ENCODE measurements around the gene ASTN2.
"Not testable (repeated sequence)": the region's sequence is repeated elsewhere in the genome, so short reads cannot be mapped to it uniquely, and the experiment has no call there.

Gene ASTN2

GRCh38 chr9:117081641-117082317 lies 333.1 kb downstream of the ASTN2 start:
- no peak overlapping the region for H3K27ac ChIP-seq (ENCODE audit: low read length)
- H3K4me1 ChIP-seq (ENCODE audit: control insufficient read depth in 1 of 2, insufficient read depth in 2 of 2, low read length in 2 of 2): no peaks in the 10 kb centered on the region
- H3K4me3 ChIP-seq (ENCODE audit: low read depth in 1 of 2, low read length in 2 of 2): no peak overlapping the region
- H3K36me3 ChIP-seq (ENCODE audit: control insufficient read depth in 1 of 2, insufficient read depth in 2 of 2, low read length in 2 of 2): no peaks in the 10 kb centered on the region
- H3K9me3 ChIP-seq (ENCODE audit: control insufficient read depth in 1 of 2, low read length in 2 of 2): no peaks in the 10 kb centered on the region
- no peaks in the 10 kb centered on the region for H3K27me3 ChIP-seq (ENCODE audit: low read depth, low read length)

- H3K4me1 ChIP-seq (ENCODE audit: control insufficient read depth in 1 of 2, insufficient read depth in 2 of 2, low read length in 2 of 2): no peaks in the 10 kb centered on the region
- no peaks in the 10 kb centered on the region for H3K9me3 ChIP-seq (ENCODE audit: control insufficient read depth in 1 of 2, low read length in 2 of 2)
- H3K27ac ChIP-seq (ENCODE audit: low read length): no peak overlapping the region
- no peak overlapping the region for H3K4me3 ChIP-seq (ENCODE audit: low read depth in 1 of 2, low read length in 2 of 2)
- no peaks in the 10 kb centered on the region for H3K36me3 ChIP-seq (ENCODE audit: control insufficient read depth in 1 of 2, insufficient read depth in 2 of 2, low read length in 2 of 2)
- no peaks in the 10 kb centered on the region for H3K27me3 ChIP-seq (ENCODE audit: low read depth, low read length)
Measured at GRCh38 chr9:117080765-117081390, 334.0 kb downstream of the ASTN2 start.

- H3K27ac ChIP-seq (ENCODE audit: low read length): no peak overlapping the region
- no peaks in the 10 kb centered on the region for H3K27me3 ChIP-seq (ENCODE audit: low read depth, low read length)
- no peaks in the 10 kb centered on the region for H3K36me3 ChIP-seq (ENCODE audit: control insufficient read depth in 1 of 2, insufficient read depth in 2 of 2, low read length in 2 of 2)
- no peaks in the 10 kb centered on the region for H3K4me1 ChIP-seq (ENCODE audit: control insufficient read depth in 1 of 2, insufficient read depth in 2 of 2, low read length in 2 of 2)
- H3K9me3 ChIP-seq (ENCODE audit: control insufficient read depth in 1 of 2, low read length in 2 of 2): no peaks in the 10 kb centered on the region
- no peak overlapping the region for H3K4me3 ChIP-seq (ENCODE audit: low read depth in 1 of 2, low read length in 2 of 2)
Measured at GRCh38 chr9:117076571-117077290, 338.1 kb downstream of the ASTN2 start.

GRCh38 chr9:117075636-117076035 lies 339.2 kb downstream of the ASTN2 start:
- no peaks in the 10 kb centered on the region for H3K4me1 ChIP-seq (ENCODE audit: control insufficient read depth in 1 of 2, insufficient read depth in 2 of 2, low read length in 2 of 2)
- no peak overlapping the region for H3K4me3 ChIP-seq (ENCODE audit: low read depth in 1 of 2, low read length in 2 of 2)
- H3K27me3 ChIP-seq (ENCODE audit: low read depth, low read length): no peaks in the 10 kb centered on the region
- no peaks in the 10 kb centered on the region for H3K36me3 ChIP-seq (ENCODE audit: control insufficient read depth in 1 of 2, insufficient read depth in 2 of 2, low read length in 2 of 2)
- H3K27ac ChIP-seq (ENCODE audit: low read length): no peak overlapping the region
- H3K9me3 ChIP-seq (ENCODE audit: control insufficient read depth in 1 of 2, low read length in 2 of 2): no peaks in the 10 kb centered on the region

GRCh38 chr9:117074784-117075520 lies 339.9 kb downstream of the ASTN2 start:
- H3K9me3 ChIP-seq (ENCODE audit: control insufficient read depth in 1 of 2, low read length in 2 of 2): no peaks in the 10 kb centered on the region
- no peaks in the 10 kb centered on the region for H3K36me3 ChIP-seq (ENCODE audit: control insufficient read depth in 1 of 2, insufficient read depth in 2 of 2, low read length in 2 of 2)
- no peak overlapping the region for H3K27ac ChIP-seq (ENCODE audit: low read length)
- H3K4me3 ChIP-seq (ENCODE audit: low read depth in 1 of 2, low read length in 2 of 2): no peak overlapping the region
- H3K4me1 ChIP-seq (ENCODE audit: control insufficient read depth in 1 of 2, insufficient read depth in 2 of 2, low read length in 2 of 2): no peaks in the 10 kb centered on the region
- no peaks in the 10 kb centered on the region for H3K27me3 ChIP-seq (ENCODE audit: low read depth, low read length)

- Histone ChIP-seq H3K27me3 (ENCODE audit: low read depth, low read length) (no peaks in the 10 kb centered on the region), H3K27ac (ENCODE audit: low read length) (no peak overlapping the region), H3K4me3 (ENCODE audit: low read depth in 1 of 2, low read length in 2 of 2) (no peak overlapping the region), H3K9me3 (ENCODE audit: control insufficient read depth in 1 of 2, low read length in 2 of 2) (no peaks in the 10 kb centered on the region), H3K36me3 (ENCODE audit: control insufficient read depth in 1 of 2, insufficient read depth in 2 of 2, low read length in 2 of 2) (no peaks in the 10 kb centered on the region), H3K4me1 (ENCODE audit: control insufficient read depth in 1 of 2, insufficient read depth in 2 of 2, low read length in 2 of 2) (no peaks in the 10 kb centered on the region)
Measured at GRCh38 chr9:117074342-117074662, 340.6 kb downstream of the ASTN2 start.

GRCh38 chr9:117073539-117074341 lies 341.1 kb downstream of the ASTN2 start:
- Histone ChIP-seq H3K27me3 (ENCODE audit: low read depth, low read length) (no peaks in the 10 kb centered on the region), H3K4me1 (ENCODE audit: control insufficient read depth in 1 of 2, insufficient read depth in 2 of 2, low read length in 2 of 2) (no peaks in the 10 kb centered on the region), H3K27ac (ENCODE audit: low read length) (no peak overlapping the region)

GRCh38 chr9:117073071-117073470 lies 341.8 kb downstream of the ASTN2 start:
- Histone ChIP-seq H3K27me3 (ENCODE audit: low read depth, low read length) (no peaks in the 10 kb centered on the region), H3K9me3 (ENCODE audit: control insufficient read depth in 1 of 2, low read length in 2 of 2) (no peaks in the 10 kb centered on the region), H3K4me3 (ENCODE audit: low read depth in 1 of 2, low read length in 2 of 2) (no peak overlapping the region), H3K36me3 (ENCODE audit: control insufficient read depth in 1 of 2, insufficient read depth in 2 of 2, low read length in 2 of 2) (no peaks in the 10 kb centered on the region), H3K27ac (ENCODE audit: low read length) (no peak overlapping the region), H3K4me1 (ENCODE audit: control insufficient read depth in 1 of 2, insufficient read depth in 2 of 2, low read length in 2 of 2) (no peaks in the 10 kb centered on the region)

More at GRCh38 chr9:117073539-117074341, 341.1 kb downstream of the ASTN2 start:
- no peaks in the 10 kb centered on the region for H3K36me3 ChIP-seq (ENCODE audit: control insufficient read depth in 1 of 2, insufficient read depth in 2 of 2, low read length in 2 of 2)
- H3K4me3 ChIP-seq (ENCODE audit: low read depth in 1 of 2, low read length in 2 of 2): no peak overlapping the region
- no peaks in the 10 kb centered on the region for H3K9me3 ChIP-seq (ENCODE audit: control insufficient read depth in 1 of 2, low read length in 2 of 2)

- no peaks in the 10 kb centered on the region for H3K9me3 ChIP-seq (ENCODE audit: control insufficient read depth in 1 of 2, low read length in 2 of 2)
- H3K27ac ChIP-seq (ENCODE audit: low read length): no peak overlapping the region
- no peaks in the 10 kb centered on the region for H3K4me1 ChIP-seq (ENCODE audit: control insufficient read depth in 1 of 2, insufficient read depth in 2 of 2, low read length in 2 of 2)
- H3K27me3 ChIP-seq (ENCODE audit: low read depth, low read length): no peaks in the 10 kb centered on the region
- H3K4me3 ChIP-seq (ENCODE audit: low read depth in 1 of 2, low read length in 2 of 2): no peak overlapping the region
- H3K36me3 ChIP-seq (ENCODE audit: control insufficient read depth in 1 of 2, insufficient read depth in 2 of 2, low read length in 2 of 2): no peaks in the 10 kb centered on the region
Measured at GRCh38 chr9:117072216-117072615, 342.6 kb downstream of the ASTN2 start.

- not testable (repeated sequence) for H3K27ac ChIP-seq (ENCODE audit: low read length); H3K36me3 ChIP-seq (ENCODE audit: control insufficient read depth in 1 of 2, insufficient read depth in 2 of 2, low read length in 2 of 2); H3K4me3 ChIP-seq (ENCODE audit: low read depth in 1 of 2, low read length in 2 of 2); H3K27me3 ChIP-seq (ENCODE audit: low read depth, low read length); H3K9me3 ChIP-seq (ENCODE audit: control insufficient read depth in 1 of 2, low read length in 2 of 2); H3K4me1 ChIP-seq (ENCODE audit: control insufficient read depth in 1 of 2, insufficient read depth in 2 of 2, low read length in 2 of 2)
Measured at GRCh38 chr9:117071673-117072207, 343.1 kb downstream of the ASTN2 start.
